Hepatocyte (in vitro differentiated cells): ENCODE results near the gene CLECL1. TPM values are rescaled to one million over a fixed set of nuclear protein-coding genes. Genes with fewer than 3 reads are reported as not detected.

Experiments
- DNase-seq: peaks from one replicate; pipeline ENCODE4 v3.0.0-alpha.2; 2016; ENCODE audit warnings: low spot score
- H2AFZ ChIP-seq: fragments of 200-600 bp; sonication (generic); 2 replicates; pipeline ENCODE4 v1.6.0; 2016; ENCODE audit warnings: antibody characterized with exemption, mild to moderate bottlenecking
- H3K27ac ChIP-seq: fragments of 200-600 bp; sonication (generic); 2 replicates; pipeline ENCODE4 v1.5.1; 2016; ENCODE audit warnings: mild to moderate bottlenecking
- H3K27me3 ChIP-seq: fragments of 200-600 bp; sonication (generic); 2 replicates; pipeline ENCODE4 v1.6.1; 2016
- H3K36me3 ChIP-seq: fragments of 200-600 bp; sonication (generic); replicated peaks from 2 replicates; pipeline ENCODE4 v1.5.1; 2016; ENCODE audit warnings: low read depth; ENCODE audit not compliant: insufficient read depth
- H3K4me1 ChIP-seq: fragments of 200-600 bp; sonication (generic); 2 replicates; pipeline ENCODE4 v1.5.1; 2016; ENCODE audit warnings: mild to moderate bottlenecking, moderate library complexity; ENCODE audit not compliant: insufficient read depth
- H3K4me2 ChIP-seq: fragments of 200-600 bp; sonication (generic); 2 replicates; pipeline ENCODE4 v1.6.0; 2016
- H3K4me3 ChIP-seq: fragments of 200-600 bp; sonication (generic); 2 replicates; pipeline ENCODE4 v1.5.1; 2016; ENCODE audit warnings: mild to moderate bottlenecking
- H3K79me2 ChIP-seq: fragments of 200-600 bp; sonication (generic); 2 replicates; pipeline ENCODE4 v1.6.0; 2017; ENCODE audit warnings: mild to moderate bottlenecking
- H3K9me2 ChIP-seq: fragments of 200-600 bp; sonication (generic); replicated peaks from 2 replicates; pipeline ENCODE4 v1.6.0; 2017; ENCODE audit warnings: mild to moderate bottlenecking; ENCODE audit not compliant: insufficient read depth
- H3K9me3 ChIP-seq: fragments of 200-600 bp; sonication (generic); 2 replicates; pipeline ENCODE4 v1.5.1; 2016; ENCODE audit warnings: low read depth, mild to moderate bottlenecking
- H4K20me1 ChIP-seq: fragments of 200-600 bp; sonication (generic); 2 replicates; pipeline ENCODE4 v1.6.0; 2016; ENCODE audit warnings: mild to moderate bottlenecking; ENCODE audit not compliant: insufficient read depth, poor library complexity, severe bottlenecking
- CTCF ChIP-seq: fragments of 200-600 bp; sonication (generic); IDR thresholded peaks from 2 replicates; pipeline ENCODE4 v1.5.1; 2016; ENCODE audit warnings: antibody characterized with exemption, mild to moderate bottlenecking; ENCODE audit not compliant: poor library complexity
- EZH2 ChIP-seq: fragments of 200-600 bp; sonication (generic); IDR thresholded peaks from 2 replicates; pipeline ENCODE4 v1.6.1; 2016; ENCODE audit warnings: antibody characterized with exemption, mild to moderate bottlenecking, borderline replicate concordance
- EZH2phosphoT487 ChIP-seq: fragments of 200-600 bp; sonication (generic); IDR thresholded peaks from one replicate; pipeline ENCODE4 v1.6.1; 2018; ENCODE audit warnings: antibody characterized with exemption, mild to moderate bottlenecking, low read depth, moderate library complexity; ENCODE audit not compliant: unreplicated experiment, severe bottlenecking
- WGBS: methylation state at CpG from one replicate; pipeline ENCODE4 v1.1.6; 2016; ENCODE audit warnings: low lambda C conversion rate; ENCODE audit errors: missing lambda C conversion rate; 5-methylcytosine and 5-hydroxymethylcytosine counted together
- polyA plus RNA-seq: library from polyadenylated mRNA; unstranded; fragments of >200 nt; fragmentation: Nextera tagmentation; extraction: Ambion mirVana; gene quantifications from 2 replicates; pipeline ENCODE4 v1.2.1, GENCODE V29; 2016
- total RNA-seq: library from RNA; depleted of rRNA; stranded (reverse); fragments of >200 nt; gene quantifications from 2 replicates; pipeline ENCODE4 v1.2.3, GENCODE V29; 2014

CLECL1 gene
- total and polyA plus RNA-seq, 2 experiments from 2014 or later, result not detected

- Histone ChIP-seq H4K20me1 (no peaks in the 10 kb centered on the region), H3K27ac (no peak overlapping the region), H3K36me3 (no peaks in the 10 kb centered on the region), H3K27me3 (no peaks in the 10 kb centered on the region), H3K4me1 (no peaks in the 10 kb centered on the region), H3K79me2 (no peaks in the 10 kb centered on the region), H2AFZ (no peak overlapping the region), H3K4me3 (no peak overlapping the region), H3K9me3 (no peaks in the 10 kb centered on the region), H3K4me2 (no peak overlapping the region), H3K9me2 (no peaks in the 10 kb centered on the region)
- no peak for TF ChIP-seq EZH2
- TF ChIP-seq CTCF, result no peak
- no peak for TF ChIP-seq EZH2phosphoT487
- no peak for DNase-seq
- WGBS, result 41% methylated on average over 2 of the region's 2 CpGs
Observed at GRCh38 chr12:9700606-9700956, 32.3 kb downstream of the CLECL1 start.

GRCh38 chr12:9699898-9700605 is 32.8 kb downstream of the CLECL1 start:
- Histone ChIP-seq H4K20me1 (no peaks in the 10 kb centered on the region), H3K79me2 (no peaks in the 10 kb centered on the region), H3K9me2 (no peaks in the 10 kb centered on the region), H3K27me3 (no peaks in the 10 kb centered on the region), H3K9me3 (no peaks in the 10 kb centered on the region), H3K36me3 (no peaks in the 10 kb centered on the region), H2AFZ (no peak overlapping the region), H3K4me2 (no peak overlapping the region), H3K27ac (no peak overlapping the region), H3K4me1 (no peaks in the 10 kb centered on the region), H3K4me3 (no peak overlapping the region)
- DNase-seq, result no peak
- WGBS, result 68% methylated on average over 2 of the region's 2 CpGs
- TF ChIP-seq CTCF (no peak), EZH2phosphoT487 (no peak), EZH2 (no peak)

GRCh38 chr12:9699269-9699897 is 33.5 kb downstream of the CLECL1 start:
- Histone ChIP-seq H3K4me2 (no peak overlapping the region), H3K27me3 (no peaks in the 10 kb centered on the region), H3K4me1 (no peaks in the 10 kb centered on the region), H3K79me2 (no peaks in the 10 kb centered on the region), H3K36me3 (no peaks in the 10 kb centered on the region), H3K9me3 (no peaks in the 10 kb centered on the region), H2AFZ (no peak overlapping the region), H4K20me1 (no peaks in the 10 kb centered on the region), H3K4me3 (no peak overlapping the region), H3K27ac (no peak overlapping the region), H3K9me2 (no peaks in the 10 kb centered on the region)
- DNase-seq, result no peak
- 79% methylated on average over 1 of the region's 1 CpG for WGBS
- no peak for TF ChIP-seq EZH2
- TF ChIP-seq EZH2phosphoT487, result no peak
- no peak for TF ChIP-seq CTCF
